H9 (cell line): ENCODE measurements around the gene PTBP3. TPM values are rescaled to one million over a fixed set of nuclear protein-coding genes. Genes with fewer than 3 reads are reported as not detected.

Experiments used
- DNase-seq: peaks from one replicate; pipeline ENCODE4 v3.0.0-alpha.2; 2017
- H2AFZ ChIP-seq: one replicate; pipeline ENCODE4 v1.6.1; 2013; ENCODE audit warnings: mild to moderate bottlenecking, low read length, control low read depth, moderate library complexity
- H2AK5ac ChIP-seq: 2 replicates; pipeline ENCODE4 v1.6.1; 2013; ENCODE audit warnings: low read length, control low read depth, mixed read lengths; ENCODE audit not compliant: insufficient read length
- H2BK120ac ChIP-seq: one replicate; pipeline ENCODE4 v1.6.1; 2013; ENCODE audit warnings: low read depth, mild to moderate bottlenecking, low read length, control low read depth, inconsistent platforms; ENCODE audit not compliant: poor library complexity, severe bottlenecking
- H2BK12ac ChIP-seq: 2 replicates; pipeline ENCODE4 v1.6.1; 2013; ENCODE audit warnings: low read length, control low read depth, mixed read lengths, low read depth; ENCODE audit not compliant: insufficient read length
- H2BK15ac ChIP-seq: 2 replicates; pipeline ENCODE4 v1.6.1; 2013; ENCODE audit warnings: low read depth, low read length, control low read depth
- H2BK20ac ChIP-seq: one replicate; pipeline ENCODE4 v1.6.1; 2013; ENCODE audit warnings: low read depth, mild to moderate bottlenecking, low read length, control low read depth, inconsistent platforms; ENCODE audit not compliant: poor library complexity, severe bottlenecking
- H2BK5ac ChIP-seq: 2 replicates; pipeline ENCODE4 v1.6.1; 2013; ENCODE audit warnings: low read length, control low read depth, mixed read lengths; ENCODE audit not compliant: insufficient read length
- H3K14ac ChIP-seq: 2 replicates; pipeline ENCODE4 v1.6.1; 2013; ENCODE audit warnings: low read length, control low read depth; ENCODE audit not compliant: insufficient read depth
- H3K18ac ChIP-seq: 2 replicates; pipeline ENCODE4 v1.6.1; 2013; ENCODE audit warnings: low read depth, mild to moderate bottlenecking, mixed read lengths, low read length, control low read depth; ENCODE audit not compliant: insufficient read length
- H3K23ac ChIP-seq: 2 replicates; pipeline ENCODE4 v1.6.1; 2013; ENCODE audit warnings: low read length, control low read depth, mixed read lengths, low read depth; ENCODE audit not compliant: insufficient read length
- H3K23me2 ChIP-seq: 2 replicates; pipeline ENCODE4 v1.6.1; 2013; ENCODE audit warnings: low read depth, mild to moderate bottlenecking, mixed read lengths, low read length, control low read depth; ENCODE audit not compliant: insufficient read length, poor library complexity, severe bottlenecking
- H3K27ac ChIP-seq: 2 replicates; pipeline ENCODE4 v1.5.1; 2013; ENCODE audit warnings: low read length, control low read depth, mixed read lengths, low read depth; ENCODE audit not compliant: insufficient read length
- H3K27me3 ChIP-seq: 2 replicates; pipeline ENCODE4 v1.6.1; 2013; ENCODE audit warnings: low read length, control low read depth, inconsistent platforms; ENCODE audit not compliant: insufficient read depth
- H3K4ac ChIP-seq: 2 replicates; pipeline ENCODE4 v1.6.1; 2013; ENCODE audit warnings: low read depth, mild to moderate bottlenecking, control low read depth, inconsistent platforms, low read length, moderate library complexity
- H3K4me1 ChIP-seq: 2 replicates; pipeline ENCODE4 v1.6.1; 2013; ENCODE audit warnings: low read length, control low read depth, inconsistent platforms; ENCODE audit not compliant: insufficient read depth
- H3K4me2 ChIP-seq: 2 replicates; pipeline ENCODE4 v1.6.1; 2013; ENCODE audit warnings: low read length, control low read depth, mixed read lengths; ENCODE audit not compliant: insufficient read length, insufficient read depth
- H3K56ac ChIP-seq: 2 replicates; pipeline ENCODE4 v1.6.1; 2013; ENCODE audit warnings: low read depth, mild to moderate bottlenecking, mixed read lengths, low read length, control low read depth; ENCODE audit not compliant: insufficient read length
- H3K79me1 ChIP-seq: 2 replicates; pipeline ENCODE4 v1.6.1; 2013; ENCODE audit warnings: low read depth, mild to moderate bottlenecking, moderate library complexity, low read length, control low read depth, inconsistent platforms; ENCODE audit not compliant: insufficient read depth, poor library complexity, severe bottlenecking
- H3K79me2 ChIP-seq: 2 replicates; pipeline ENCODE4 v1.6.1; 2013; ENCODE audit warnings: low read length, control low read depth, inconsistent platforms; ENCODE audit not compliant: insufficient read depth
- H3K9ac ChIP-seq: 2 replicates; pipeline ENCODE4 v1.6.1; 2013; ENCODE audit warnings: low read length, control low read depth, mixed read lengths; ENCODE audit not compliant: insufficient read length; ENCODE audit errors: extremely low read depth
- H3K9me3 ChIP-seq: one replicate; pipeline ENCODE4 v1.6.1; 2013; ENCODE audit warnings: low read depth, low read length, inconsistent platforms; ENCODE audit not compliant: control insufficient read depth
- H3T11ph ChIP-seq: one replicate; pipeline ENCODE4 v1.6.1; 2013; ENCODE audit warnings: mild to moderate bottlenecking, low read length, control low read depth, inconsistent platforms
- H4K20me1 ChIP-seq: one replicate; pipeline ENCODE4 v1.6.1; 2013; ENCODE audit not compliant: control insufficient read depth, insufficient read length, insufficient read depth
- H4K5ac ChIP-seq: 2 replicates; pipeline ENCODE4 v1.6.1; 2013; ENCODE audit warnings: low read depth, mild to moderate bottlenecking, mixed read lengths, low read length, control low read depth; ENCODE audit not compliant: insufficient read length
- H4K8ac ChIP-seq: replicated peaks from 2 replicates; pipeline ENCODE4 v1.6.1; 2013; ENCODE audit warnings: low read length, control low read depth, mixed read lengths, low read depth; ENCODE audit not compliant: insufficient read length
- H4K91ac ChIP-seq: 2 replicates; pipeline ENCODE4 v1.6.1; 2013; ENCODE audit warnings: low read depth, mild to moderate bottlenecking, moderate library complexity, mixed read lengths, low read length, control low read depth; ENCODE audit not compliant: insufficient read length
- H3K27ac Mint-ChIP-seq, 3 experiments: 2 replicates in 2 of 3; 3 replicates in 1 of 3; pipeline ENCODE4 v1.8.0; 2020 to 2021; ENCODE audit warnings: mixed read lengths in 3 of 3, mild to moderate bottlenecking in 1 of 3, moderate library complexity in 1 of 3
- H3K27me3 Mint-ChIP-seq: 2 replicates; pipeline ENCODE4 v1.8.0; 2021; ENCODE audit warnings: low read depth, mild to moderate bottlenecking, moderate library complexity, mixed read lengths
- H3K36me3 Mint-ChIP-seq, 3 experiments: 2 replicates in 2 of 3; 3 replicates in 1 of 3; pipeline ENCODE4 v1.8.0; 2020 to 2021; ENCODE audit warnings: low read depth in 3 of 3, mixed read lengths in 3 of 3; ENCODE audit not compliant: insufficient read depth in 1 of 3
- H3K4me1 Mint-ChIP-seq, 2 experiments: 2 replicates each; pipeline ENCODE4 v1.8.0; 2020; ENCODE audit warnings: mixed read lengths in 2 of 2
- H3K4me3 Mint-ChIP-seq, 2 experiments: 2 replicates in 1 of 2; 3 replicates in 1 of 2; pipeline ENCODE4 v1.8.0; 2020 to 2021; ENCODE audit warnings: mild to moderate bottlenecking in 2 of 2, mixed read lengths in 2 of 2, moderate library complexity in 1 of 2
- H3K9me3 Mint-ChIP-seq, 2 experiments: 2 replicates in 1 of 2; 3 replicates in 1 of 2; pipeline ENCODE4 v1.8.0; 2020; ENCODE audit warnings: mild to moderate bottlenecking in 2 of 2, mixed read lengths in 2 of 2, moderate library complexity in 1 of 2
- CTCF ChIP-seq: fragments of 200-600 bp; sonication (generic); conservative IDR thresholded peaks from 3 replicates; pipeline ENCODE4 v1.8.0; 2021; ENCODE audit warnings: antibody characterized with exemption, mild to moderate bottlenecking
- WGBS: extraction: QIAGEN DNeasy Blood & Tissue Kit; methylation state at CpG from one replicate; pipeline ENCODE4 v1.1.7; 2013; ENCODE audit warnings: missing lambda C conversion rate, low lambda C conversion rate, mixed read lengths; ENCODE audit not compliant: insufficient read length; ENCODE audit errors: extremely low coverage; 5-methylcytosine and 5-hydroxymethylcytosine counted together
- total RNA-seq: library from RNA; stranded (reverse); gene quantifications from 2 replicates; pipeline ENCODE4 v1.2.1, GENCODE V29; 2021

Gene PTBP3
- total RNA-seq, 1 experiment from 2014 or later = 89.5 TPM

DNA sequence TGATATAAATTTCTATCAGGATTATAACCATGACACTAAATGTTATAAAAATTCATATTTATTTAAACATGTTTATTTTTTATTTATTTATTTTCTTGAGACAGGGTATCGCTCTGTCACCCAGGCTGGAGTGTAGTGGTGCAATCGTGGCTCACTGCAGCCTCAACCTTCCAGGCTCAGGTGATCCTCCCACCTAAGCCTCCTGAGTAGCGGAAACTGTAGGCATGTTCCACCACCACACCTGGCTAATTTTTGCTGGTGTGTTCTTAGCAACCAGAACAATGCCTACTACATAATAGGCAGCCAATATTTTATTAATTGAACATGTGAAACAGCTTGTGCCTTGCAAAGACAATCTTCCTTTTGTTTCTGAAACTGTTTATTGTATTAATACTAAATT, 6.5 kb upstream of the PTBP3 start:
- no peak for TF ChIP-seq CTCF
- no peaks in the 10 kb centered on the region for H3K23me2 ChIP-seq

More for the DNA sequence above, 6.5 kb upstream of the PTBP3 start:
- H4K91ac ChIP-seq = no peak overlapping the region
- DNase-seq = no peak
- H3K4me1 ChIP-seq = peaks cover 6% of the 10 kb centered on the region; the same call in 1 of the 2 replicates
- no peaks in the 10 kb centered on the region for H3K79me2 ChIP-seq
- H3K79me1 ChIP-seq = no peaks in the 10 kb centered on the region
- Mint-ChIP-seq H3K27ac (no peak overlapping the region), H3K9me3 (peaks cover 5 to 9% of the 10 kb centered on the region in 2 experiments; a peak in 2 of 5 replicates), H3K4me3 (no peak overlapping the region), H3K27me3 (no peaks in the 10 kb centered on the region), H3K4me1 (peaks cover 6 to 8% of the 10 kb centered on the region in 2 experiments), H3K36me3 (no peaks in the 10 kb centered on the region; a peak in 1 of 7 replicates)
- H3K9ac ChIP-seq = no peak overlapping the region
- H3K23ac ChIP-seq = no peak overlapping the region
- H2BK20ac ChIP-seq = no peak overlapping the region
- H3K4ac ChIP-seq = no peak overlapping the region
- no peaks in the 10 kb centered on the region for H4K20me1 ChIP-seq
- H4K8ac ChIP-seq = no peak overlapping the region
- H2AK5ac ChIP-seq = no peak overlapping the region
- H3K18ac ChIP-seq = no peak overlapping the region
- no peak overlapping the region for H3T11ph ChIP-seq
- no peaks in the 10 kb centered on the region for H3K9me3 ChIP-seq
- H4K5ac ChIP-seq = no peak overlapping the region
- H2BK120ac ChIP-seq = no peak overlapping the region
- no peak overlapping the region for H3K56ac ChIP-seq
- H2AFZ ChIP-seq = no peak overlapping the region
- WGBS = no CpG with 5 or more reads among the region's 3 CpGs
- no peaks in the 10 kb centered on the region for H3K27me3 ChIP-seq
- H3K27ac ChIP-seq = no peak overlapping the region
- no peak overlapping the region for H2BK5ac ChIP-seq
- no peak overlapping the region for H3K4me2 ChIP-seq
- no peak overlapping the region for H2BK12ac ChIP-seq
- H3K14ac ChIP-seq = no peak overlapping the region
- no peak overlapping the region for H2BK15ac ChIP-seq
